Measurements from ENCODE around the gene TNF.

- no peak for TF ChIP-seq ZNF350 (tag by site-specific recombination; IDR thresholded peaks at IDR 0.05)
- peak; percentile 51; the same call in 1 of the 2 replicates for TF ChIP-seq ZNF610 (tag by site-specific recombination; IDR thresholded peaks at IDR 0.05; ENCODE audit: borderline replicate concordance)
- no peak for TF ChIP-seq TCF7L2 (IDR thresholded peaks at IDR 0.05; ENCODE audit: borderline replicate concordance, low read depth, low read length)
- no peak; the same call in 1 of the 2 replicates for TF ChIP-seq CTCF (tag by site-specific recombination; IDR thresholded peaks at IDR 0.05)
- no peak for TF ChIP-seq ZNF138 (tag by site-specific recombination; IDR thresholded peaks at IDR 0.05; ENCODE audit: borderline replicate concordance)
- peak; percentile 87 for TF ChIP-seq YY1 (tag by site-specific recombination; IDR thresholded peaks at IDR 0.05)
- TF ChIP-seq ZBTB26 (tag by site-specific recombination; optimal IDR thresholded peaks at IDR 0.05), result peak; percentile 20
- TF ChIP-seq ZNF311 (tag by site-specific recombination; IDR thresholded peaks at IDR 0.05; ENCODE audit: borderline replicate concordance), result no peak
Measured at GRCh38 chr6:31546958-31547726, 28.2 kb upstream of the TNF start, which contains the start of gene NFKBIL1.
